ENCODE results near the gene EIF4G3. TPM values are rescaled to one million over a fixed set of nuclear protein-coding genes. Genes with fewer than 3 reads are reported as not detected.

The EIF4G3 gene
- total RNA-seq, 2 experiments from 2014 or later = 34.9 to 35.8 TPM

Small RNA genes lying within 50 kb of the gene (microRNA-seq; reads per million reads assigned to microRNA genes)
- not detected for gene MIR1256

Other genes with a start within 250 kb of the EIF4G3 start
- gene ECE1, start 113.6 kb upstream of the EIF4G3 start, total RNA-seq = 10 to 100 TPM; 83.2 to 85.5 TPM

All from activated naive CD8-positive, alpha-beta T cell treated with anti-CD3 and anti-CD28 coated beads, Interleukin-2, amount 10 ng/mL, durations not matched to agents 7 days and 5 days (primary cell).